Hematopoietic multipotent progenitor cell treated with erythropoietin and hydrocortisone succinate and interleukin-3 and kit ligand, for 4 days (in vitro differentiated cells): ENCODE measurements around the gene EGFL8.
"Not testable (repeated sequence)": the region's sequence is repeated elsewhere in the genome, so short reads cannot be mapped to it uniquely, and the experiment has no call there.

Experiments used
- DNase-seq: peaks from one replicate; pipeline ENCODE4 v3.0.0-alpha.2; 2015

Gene EGFL8

GRCh38 chr6:32164295-32164694, at the start of gene EGFL8:
TSS of gene EGFL8 (plus strand) at chr6:32164595. CDS start at chr6:32166166, 1,571 bp downstream.
- no peak for DNase-seq

- no peak for DNase-seq
These were observed 49.6 kb upstream of the EGFL8 start for GRCh38 chr6:32114796-32115195.

- DNase-seq: no peak
These were observed 48.8 kb upstream of the EGFL8 start for GRCh38 chr6:32115623-32116022.

GRCh38 chr6:32116674-32117073, 47.7 kb upstream of the EGFL8 start:
- peak; percentile 66 for DNase-seq

GRCh38 chr6:32117461-32117860, 46.9 kb upstream of the EGFL8 start:
- no peak for DNase-seq

GRCh38 chr6:32118782-32119628, 45.4 kb upstream of the EGFL8 start:
- DNase-seq: peak; percentile 91

GRCh38 chr6:32120573-32121059, 43.8 kb upstream of the EGFL8 start:
- DNase-seq: no peak

- no peak for DNase-seq
These were observed 40.7 kb upstream of the EGFL8 start for GRCh38 chr6:32123681-32124080.

GRCh38 chr6:32126880-32127279, 37.5 kb upstream of the EGFL8 start:
- DNase-seq: no peak

- no peak for DNase-seq
These were observed 37.0 kb upstream of the EGFL8 start for GRCh38 chr6:32127409-32127716.

- peak; percentile 100 for DNase-seq
These were observed 36.4 kb upstream of the EGFL8 start, which contains the start of gene ATF6B for GRCh38 chr6:32127717-32128592. TSS of gene ATF6B (minus strand) at chr6:32128246. CDS start at chr6:32128207, 39 bp downstream.

- DNase-seq: no peak
These were observed 35.6 kb upstream of the EGFL8 start for GRCh38 chr6:32128751-32129296.

GRCh38 chr6:32129297-32130088, 34.9 kb upstream of the EGFL8 start:
- DNase-seq: no peak

GRCh38 chr6:32131439-32131948, 32.9 kb upstream of the EGFL8 start:
- peak; percentile 90 for DNase-seq

GRCh38 chr6:32132110-32132509, 32.3 kb upstream of the EGFL8 start:
- no peak for DNase-seq

GRCh38 chr6:32133786-32134185, 30.6 kb upstream of the EGFL8 start:
- no peak for DNase-seq

- no peak for DNase-seq
These were observed 26.9 kb upstream of the EGFL8 start for GRCh38 chr6:32137454-32137853.

GRCh38 chr6:32139590-32139989, 24.8 kb upstream of the EGFL8 start:
- DNase-seq: no peak

- DNase-seq: no peak
These were observed 23.9 kb upstream of the EGFL8 start for GRCh38 chr6:32140420-32141046.

- DNase-seq: not testable (repeated sequence)
These were observed 20.2 kb upstream of the EGFL8 start for GRCh38 chr6:32144238-32144637.

GRCh38 chr6:32146287-32146686, 18.1 kb upstream of the EGFL8 start:
- no peak for DNase-seq

- DNase-seq: no peak
These were observed 17.7 kb upstream of the EGFL8 start for GRCh38 chr6:32146687-32147086.
